Measurements from ENCODE around the gene ZNF283.

The ZNF283 gene

DNA sequence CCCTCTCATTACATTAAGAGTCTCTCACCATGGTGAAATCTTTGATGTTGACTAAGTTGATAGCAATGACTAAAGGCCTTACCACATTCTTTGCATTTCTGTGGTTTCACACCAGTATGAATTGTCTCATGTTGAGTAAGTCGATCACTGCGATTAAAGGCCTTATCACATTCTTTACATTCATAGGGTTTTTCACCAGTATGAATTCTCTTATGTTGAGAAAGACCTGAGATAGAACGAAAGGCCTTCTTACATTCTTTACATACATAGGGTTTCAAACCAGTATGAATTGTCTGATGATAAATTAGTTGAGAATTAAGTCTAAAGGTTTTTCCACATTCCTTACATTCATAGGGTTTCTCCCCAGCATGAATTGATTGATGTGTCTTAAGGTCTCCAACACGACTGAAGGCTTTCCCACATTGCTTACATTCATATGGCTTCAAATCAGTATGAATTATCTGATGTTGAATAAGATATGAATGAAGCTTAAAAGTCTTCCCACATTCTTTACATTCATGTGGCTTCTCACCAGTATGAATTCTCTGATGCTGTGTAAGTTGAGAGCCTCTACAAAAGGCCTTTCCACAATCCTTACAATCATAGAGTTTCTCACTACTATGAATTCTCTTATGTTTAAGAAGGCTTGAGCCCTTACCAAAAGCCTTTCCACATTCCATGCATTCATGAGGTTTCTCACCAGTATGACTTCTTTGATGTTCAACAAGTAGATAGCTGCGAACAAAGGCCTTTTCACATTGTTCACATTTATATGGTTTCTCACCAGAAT is 45.6 kb downstream of the ZNF283 start:
- no peak for DNase-seq

- DNase-seq, result no peak
These were observed 53.4 kb downstream of the ZNF283 start for GRCh38 chr19:43880483-43880882.

GRCh38 chr19:43883864-43884263 is 56.7 kb downstream of the ZNF283 start, which contains the start of gene ZNF404:
ZNF404 (minus strand) TSS chr19:43883964.
- DNase-seq, result no peak

DNA sequence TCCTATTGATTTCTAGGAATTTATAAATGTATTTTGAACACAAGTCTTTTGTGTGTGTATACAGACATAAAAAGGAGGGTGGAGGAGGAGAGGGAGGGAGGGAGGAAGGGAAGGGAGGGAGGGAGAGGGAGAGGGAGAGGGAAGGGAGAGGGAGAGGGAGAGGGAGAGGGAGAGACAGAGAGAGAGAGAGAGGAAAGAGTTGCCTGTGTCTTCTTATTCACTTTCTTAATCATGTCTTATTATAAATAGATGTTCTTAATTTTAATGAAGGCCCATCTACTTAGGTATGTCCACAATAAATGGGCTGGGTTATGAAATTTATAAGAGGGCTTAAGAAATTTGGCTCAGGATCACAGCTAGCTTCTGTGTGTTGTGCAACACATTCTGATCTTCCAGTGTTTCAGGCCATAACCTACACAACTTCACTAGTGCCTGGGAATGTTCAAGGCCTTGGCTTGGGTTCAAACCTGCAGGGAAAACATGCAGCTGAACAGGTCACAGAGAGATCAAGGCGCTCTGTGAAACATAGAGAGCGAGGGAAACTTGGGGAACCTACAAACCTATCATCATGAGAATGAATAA is 68.7 kb downstream of the ZNF283 start:
- no peak for DNase-seq
